ENCODE measurements around the gene FBXO34. TPM values are rescaled to one million over a fixed set of nuclear protein-coding genes. Genes with fewer than 3 reads are reported as not detected.
A peak's percentile ranks its signal among the peaks of the same experiment; 100 is the strongest.

FBXO34 gene
- total RNA-seq, 4 donors from 2014 or later, result 28.1 to 75.3 (median 43.1) TPM

DNA sequence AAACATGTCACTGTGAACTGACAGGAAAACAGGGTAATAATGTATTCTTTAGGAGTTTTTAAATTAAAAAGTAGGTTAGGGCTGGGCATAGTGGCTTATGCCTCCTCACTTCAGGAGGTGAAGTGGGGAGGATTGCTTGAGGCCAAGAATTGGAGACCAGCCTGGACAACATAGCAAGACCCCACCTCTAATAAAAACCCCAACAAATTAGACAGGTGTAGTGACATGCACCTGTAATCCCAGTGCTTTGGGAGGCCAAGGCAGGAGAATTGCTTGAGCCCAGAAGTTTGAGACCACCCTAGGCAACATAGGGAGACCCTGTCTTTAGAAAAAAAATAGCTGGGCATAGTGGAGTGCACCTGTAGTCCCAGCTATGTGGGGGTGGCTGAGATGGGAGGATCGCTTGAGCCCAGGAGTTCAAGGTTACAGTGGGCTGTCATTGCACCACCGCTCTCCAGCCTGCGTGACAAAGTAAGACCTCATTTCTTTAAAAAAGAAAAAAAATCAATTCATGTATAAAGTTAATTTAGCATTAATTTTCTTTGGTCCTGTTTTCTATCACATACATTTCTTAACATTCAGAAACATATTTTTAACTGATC lies 20.4 kb downstream of the FBXO34 start:
- Histone ChIP-seq H3K9me3 (no peaks in the 10 kb centered on the region), H3K36me3 (no peaks in the 10 kb centered on the region), H3K27me3 (no peaks in the 10 kb centered on the region), H3K4me3 (no peak overlapping the region), H3K4me1 (no peaks in the 10 kb centered on the region), H3K27ac (no peak overlapping the region)
- TF ChIP-seq, protein P1, sequence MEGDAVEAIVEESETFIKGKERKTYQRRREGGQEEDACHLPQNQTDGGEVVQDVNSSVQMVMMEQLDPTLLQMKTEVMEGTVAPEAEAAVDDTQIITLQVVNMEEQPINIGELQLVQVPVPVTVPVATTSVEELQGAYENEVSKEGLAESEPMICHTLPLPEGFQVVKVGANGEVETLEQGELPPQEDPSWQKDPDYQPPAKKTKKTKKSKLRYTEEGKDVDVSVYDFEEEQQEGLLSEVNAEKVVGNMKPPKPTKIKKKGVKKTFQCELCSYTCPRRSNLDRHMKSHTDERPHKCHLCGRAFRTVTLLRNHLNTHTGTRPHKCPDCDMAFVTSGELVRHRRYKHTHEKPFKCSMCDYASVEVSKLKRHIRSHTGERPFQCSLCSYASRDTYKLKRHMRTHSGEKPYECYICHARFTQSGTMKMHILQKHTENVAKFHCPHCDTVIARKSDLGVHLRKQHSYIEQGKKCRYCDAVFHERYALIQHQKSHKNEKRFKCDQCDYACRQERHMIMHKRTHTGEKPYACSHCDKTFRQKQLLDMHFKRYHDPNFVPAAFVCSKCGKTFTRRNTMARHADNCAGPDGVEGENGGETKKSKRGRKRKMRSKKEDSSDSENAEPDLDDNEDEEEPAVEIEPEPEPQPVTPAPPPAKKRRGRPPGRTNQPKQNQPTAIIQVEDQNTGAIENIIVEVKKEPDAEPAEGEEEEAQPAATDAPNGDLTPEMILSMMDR (IDR thresholded peaks at IDR 0.05), result no peak
- no peak for TF ChIP-seq POLR2A (IDR thresholded peaks at IDR 0.05)
- no peak for DNase-seq

DNA sequence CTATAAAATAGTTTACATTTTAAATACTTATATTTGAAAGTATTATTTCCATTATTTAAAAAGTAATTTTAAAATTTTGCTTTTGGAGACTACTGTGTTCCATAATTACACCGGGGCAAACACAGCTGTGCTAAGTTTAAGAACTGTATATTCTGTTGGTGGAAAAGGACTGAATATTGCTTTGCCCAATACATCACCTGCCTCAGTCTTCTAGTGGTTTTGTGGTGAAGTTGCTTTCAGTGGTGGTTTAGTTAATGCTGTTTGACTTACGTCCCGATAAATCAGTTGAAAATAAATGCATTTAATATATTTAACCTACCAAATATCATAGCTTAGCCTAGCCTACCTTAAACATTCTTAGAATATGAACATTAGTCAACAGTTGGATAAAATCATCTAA lies 23.4 kb downstream of the FBXO34 start:
- H3K36me3 ChIP-seq, result peaks cover 0 to 10% (median 0%) of the 10 kb centered on the region in 3 donors
- TF ChIP-seq POLR2A (IDR thresholded peaks at IDR 0.05), result no peak
- TF ChIP-seq, protein P1 (IDR thresholded peaks at IDR 0.05), result no peak
- peaks cover 0 to 5% (median 0%) of the 10 kb centered on the region in 4 donors for H3K4me1 ChIP-seq
- no peak overlapping the region for H3K4me3 ChIP-seq
- no peaks in the 10 kb centered on the region for H3K9me3 ChIP-seq
- H3K27me3 ChIP-seq, result no peaks in the 10 kb centered on the region
- no peak overlapping the region for H3K27ac ChIP-seq
- DNase-seq, result no peak

DNA sequence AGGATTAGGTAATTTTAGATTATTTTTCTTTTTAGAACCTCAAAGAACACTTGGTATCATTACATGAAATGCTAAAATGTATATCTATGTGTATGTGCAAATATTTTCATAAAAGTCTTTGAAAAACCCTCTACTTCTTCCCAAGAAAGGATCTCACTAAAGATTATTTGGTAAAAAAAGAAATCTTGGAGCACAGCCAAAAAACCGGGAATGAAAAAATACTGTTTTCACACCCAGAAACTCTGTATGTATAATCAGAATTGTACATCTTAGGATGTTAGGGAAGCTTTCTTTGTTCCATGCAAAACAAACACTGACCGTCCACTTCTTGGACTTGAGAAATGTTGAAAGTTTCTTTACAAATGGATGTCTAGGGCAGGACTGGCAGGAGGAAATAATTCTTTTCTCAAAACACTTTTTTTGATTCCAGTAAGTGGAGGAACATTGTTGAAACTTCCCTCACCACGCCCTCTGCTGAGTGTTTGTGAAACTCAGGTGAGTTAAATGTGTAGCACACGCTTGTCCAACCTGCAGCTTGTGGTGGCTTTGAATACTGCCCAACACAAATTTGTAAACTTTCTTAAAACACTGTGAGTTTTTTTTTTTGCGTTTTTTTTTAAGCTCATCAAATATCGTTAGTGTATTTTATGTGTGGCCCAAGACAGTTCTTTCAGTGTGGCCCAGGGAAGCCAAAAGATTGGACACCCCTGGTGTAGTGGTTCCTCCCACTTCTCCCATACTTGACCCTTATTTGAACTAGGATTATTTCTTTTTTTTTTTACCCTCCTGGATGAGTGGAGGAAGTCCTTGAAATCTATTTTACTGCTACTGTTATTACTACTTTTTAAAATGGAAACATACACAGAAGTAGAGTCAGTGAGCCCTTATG lies 26.6 kb downstream of the FBXO34 start:
- H3K4me1 ChIP-seq, result peaks cover 0 to 9% (median 0%) of the 10 kb centered on the region in 4 donors
- DNase-seq, result peak in 1 of 3 donors; percentile 71
- no peak overlapping the region for H3K4me3 ChIP-seq
- H3K27me3 ChIP-seq, result no peaks in the 10 kb centered on the region
- H3K36me3 ChIP-seq, result peaks cover 0 to 10% (median 0%) of the 10 kb centered on the region in 3 donors
- no peak overlapping the region for H3K27ac ChIP-seq
- H3K9me3 ChIP-seq, result no peaks in the 10 kb centered on the region
- TF ChIP-seq, protein P1 (IDR thresholded peaks at IDR 0.05), result peak in 3 of 6 experiments; percentile 51 to 62 (median 53)
- no peak for TF ChIP-seq POLR2A (IDR thresholded peaks at IDR 0.05)

DNA sequence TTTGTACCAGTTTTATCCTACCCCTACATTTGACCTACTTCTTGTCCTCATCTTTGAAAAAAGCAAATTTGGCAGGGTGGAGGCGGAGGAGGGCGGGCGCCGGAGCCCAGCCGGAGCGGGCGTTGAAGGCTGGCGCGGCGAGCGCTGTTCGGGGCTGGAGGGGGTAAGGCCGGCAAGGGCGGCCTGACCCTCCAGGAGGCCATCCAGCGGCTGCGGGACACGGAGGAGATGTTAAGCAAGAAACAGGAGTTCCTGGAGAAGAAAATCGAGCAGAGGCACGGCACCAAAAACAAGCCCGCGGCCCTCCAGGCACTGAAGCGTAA lies 27.2 kb downstream of the FBXO34 start:
- Histone ChIP-seq H3K27ac (no peak overlapping the region), H3K36me3 (peaks cover 0 to 10% (median 0%) of the 10 kb centered on the region in 3 donors), H3K4me1 (peaks cover 0 to 9% (median 0%) of the 10 kb centered on the region in 4 donors), H3K4me3 (no peak overlapping the region), H3K9me3 (no peaks in the 10 kb centered on the region), H3K27me3 (no peaks in the 10 kb centered on the region)
- TF ChIP-seq POLR2A (IDR thresholded peaks at IDR 0.05), result no peak
- TF ChIP-seq, protein P1 (IDR thresholded peaks at IDR 0.05), result no peak
- no peak for DNase-seq

DNA sequence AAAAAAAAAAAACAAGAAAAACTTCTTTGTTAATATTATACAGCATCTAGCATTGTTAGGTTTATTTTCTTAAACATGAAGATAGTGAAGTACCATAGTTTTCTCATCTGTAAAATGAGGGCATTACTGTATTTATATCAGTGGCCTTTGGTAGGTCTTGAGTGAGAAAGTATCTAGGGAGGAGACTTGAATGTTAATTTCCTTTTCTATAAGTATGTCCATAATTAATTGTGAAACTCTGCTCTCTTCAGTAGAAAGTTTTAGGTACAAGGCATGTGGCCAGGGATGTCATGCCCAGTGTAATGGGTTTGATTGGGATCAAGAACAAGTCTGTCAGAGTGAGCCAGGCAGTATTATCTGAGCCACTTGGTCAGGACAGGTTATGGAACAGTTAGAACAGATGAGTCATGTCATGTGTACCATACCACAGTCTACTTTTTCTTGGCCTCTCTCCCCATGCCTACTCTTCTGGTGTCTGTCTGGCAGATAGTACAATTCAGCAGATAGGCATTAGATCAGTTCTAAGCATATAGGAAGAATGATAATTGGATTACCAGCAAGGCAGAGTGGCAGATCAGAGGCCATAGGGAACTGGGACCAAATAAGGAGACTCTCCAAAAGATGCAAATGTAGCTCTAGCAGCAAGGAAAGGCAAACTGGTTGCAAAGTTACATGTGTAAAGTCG lies 30.4 kb downstream of the FBXO34 start:
- no peak overlapping the region for H3K4me3 ChIP-seq
- TF ChIP-seq, protein P1 (IDR thresholded peaks at IDR 0.05), result no peak
- no peak for TF ChIP-seq POLR2A (IDR thresholded peaks at IDR 0.05)
- H3K36me3 ChIP-seq, result peaks cover 0 to 10% (median 0%) of the 10 kb centered on the region in 3 donors
- peak in 1 of 3 donors; percentile 53 for DNase-seq
- peaks cover 0 to 11% (median 0%) of the 10 kb centered on the region in 4 donors for H3K4me1 ChIP-seq
- no peaks in the 10 kb centered on the region for H3K27me3 ChIP-seq
- no peaks in the 10 kb centered on the region for H3K9me3 ChIP-seq
- peak overlapping the region in 1 of 4 donors; percentile 3 for H3K27ac ChIP-seq

Data from Peyer's patch (tissue), 4 donors.